HG03064 (cell line): ENCODE measurements around the gene RHBDD1.

Experiments used
- ATAC-seq: cut with Tn5 transposase; IDR thresholded peaks from one replicate; pipeline ENCODE4 v1.9.1; 2021; ENCODE audit warnings: low read depth; ENCODE audit not compliant: unreplicated experiment

Gene RHBDD1

DNA sequence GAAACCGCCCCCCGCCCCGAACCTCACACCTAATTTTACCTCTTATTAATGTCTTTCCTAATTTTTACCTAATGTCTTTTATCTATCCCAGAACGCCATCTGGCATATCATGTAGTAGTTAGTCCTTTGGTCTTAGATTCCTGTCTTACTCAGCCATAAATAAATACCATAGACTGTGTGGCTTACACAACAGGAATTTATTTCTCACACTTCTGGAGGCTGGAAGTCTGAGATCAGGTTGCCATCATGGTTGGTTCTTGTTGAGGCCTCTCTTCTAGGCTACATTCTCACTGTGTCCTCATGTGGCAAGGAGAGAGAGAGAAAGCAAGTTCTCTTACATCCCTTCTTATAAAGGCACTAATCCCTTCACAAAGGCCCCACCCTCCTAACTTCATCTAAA is 46.8 kb downstream of the RHBDD1 start:
- no peak for ATAC-seq

DNA sequence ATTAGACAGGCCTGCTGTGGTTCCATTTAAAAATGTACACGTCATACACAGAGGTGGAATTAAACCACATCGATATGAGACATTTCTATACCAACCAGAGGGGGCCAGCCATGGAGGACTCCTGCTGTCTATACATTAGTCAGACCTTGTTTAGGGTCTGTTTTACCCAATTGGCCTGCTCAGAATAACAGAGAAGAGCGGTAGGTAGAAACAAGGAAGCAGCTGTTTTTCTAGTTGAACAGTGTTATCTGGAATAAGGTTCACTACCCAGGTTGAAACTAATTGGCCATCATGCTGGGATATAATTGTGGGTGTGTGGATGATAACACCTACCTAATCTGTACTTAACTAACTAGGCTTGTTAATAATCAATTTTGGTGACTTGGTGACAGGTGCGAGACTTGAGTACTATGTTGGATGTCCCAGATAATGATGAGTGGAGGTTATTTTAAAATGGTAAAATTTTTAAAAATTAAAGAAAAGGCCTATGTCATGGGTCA is 47.5 kb downstream of the RHBDD1 start:
- no peak for ATAC-seq

- no peak for ATAC-seq
Measured at GRCh38 chr2:226884166-226884565, 48.3 kb downstream of the RHBDD1 start.

GRCh38 chr2:226885769-226886435 is 50.0 kb downstream of the RHBDD1 start:
- no peak for ATAC-seq

DNA sequence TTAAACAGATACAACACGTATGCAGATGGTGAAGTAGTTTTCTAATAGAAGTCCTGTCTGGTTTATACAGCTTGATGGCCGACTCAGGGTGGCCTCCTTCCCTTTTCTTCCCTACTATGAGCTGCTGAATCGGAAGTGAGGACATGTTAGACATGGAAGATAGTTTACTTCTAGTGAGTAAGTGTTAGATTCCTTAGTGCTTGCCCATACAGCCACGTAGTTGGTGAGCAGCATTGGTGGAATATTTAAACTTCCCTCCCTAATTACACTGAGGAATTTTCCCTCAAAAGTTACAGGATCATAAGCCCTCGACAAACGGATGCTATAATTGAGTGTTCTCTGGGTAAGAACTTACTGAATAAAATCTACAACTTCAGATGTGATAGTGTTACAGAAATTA is 52.1 kb downstream of the RHBDD1 start:
- ATAC-seq: no peak

DNA sequence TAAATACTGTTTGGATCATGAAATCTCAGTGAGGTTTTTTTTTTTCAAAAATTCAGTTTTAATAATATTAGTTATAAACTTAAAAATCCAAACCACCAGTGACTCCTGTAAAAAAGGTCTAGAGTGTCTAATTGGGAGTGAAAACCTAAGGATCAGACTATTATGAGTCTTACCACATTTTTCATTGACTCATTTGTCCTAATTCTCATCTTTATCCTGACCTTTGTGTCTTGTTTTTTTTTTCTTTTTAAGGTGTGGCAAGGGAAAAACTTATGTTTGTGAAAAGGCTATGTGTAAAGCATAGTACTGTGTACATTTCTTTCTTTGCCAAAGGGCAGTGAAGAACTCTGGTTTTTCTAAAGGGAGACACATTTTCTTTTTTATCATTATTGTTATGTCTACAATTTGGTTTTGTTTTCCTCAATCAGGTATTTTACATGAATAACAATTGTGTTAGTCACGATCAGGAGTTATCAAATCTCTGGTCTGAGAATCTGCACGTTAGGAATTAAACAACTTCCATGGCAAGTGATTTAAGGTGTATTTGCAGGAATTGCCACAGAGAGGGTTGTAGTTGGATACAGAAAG is 52.6 kb downstream of the RHBDD1 start:
- ATAC-seq: no peak

GRCh38 chr2:226888971-226889370 is 53.1 kb downstream of the RHBDD1 start:
- no peak for ATAC-seq

GRCh38 chr2:226890286-226890685 is 54.4 kb downstream of the RHBDD1 start:
- ATAC-seq: no peak

DNA sequence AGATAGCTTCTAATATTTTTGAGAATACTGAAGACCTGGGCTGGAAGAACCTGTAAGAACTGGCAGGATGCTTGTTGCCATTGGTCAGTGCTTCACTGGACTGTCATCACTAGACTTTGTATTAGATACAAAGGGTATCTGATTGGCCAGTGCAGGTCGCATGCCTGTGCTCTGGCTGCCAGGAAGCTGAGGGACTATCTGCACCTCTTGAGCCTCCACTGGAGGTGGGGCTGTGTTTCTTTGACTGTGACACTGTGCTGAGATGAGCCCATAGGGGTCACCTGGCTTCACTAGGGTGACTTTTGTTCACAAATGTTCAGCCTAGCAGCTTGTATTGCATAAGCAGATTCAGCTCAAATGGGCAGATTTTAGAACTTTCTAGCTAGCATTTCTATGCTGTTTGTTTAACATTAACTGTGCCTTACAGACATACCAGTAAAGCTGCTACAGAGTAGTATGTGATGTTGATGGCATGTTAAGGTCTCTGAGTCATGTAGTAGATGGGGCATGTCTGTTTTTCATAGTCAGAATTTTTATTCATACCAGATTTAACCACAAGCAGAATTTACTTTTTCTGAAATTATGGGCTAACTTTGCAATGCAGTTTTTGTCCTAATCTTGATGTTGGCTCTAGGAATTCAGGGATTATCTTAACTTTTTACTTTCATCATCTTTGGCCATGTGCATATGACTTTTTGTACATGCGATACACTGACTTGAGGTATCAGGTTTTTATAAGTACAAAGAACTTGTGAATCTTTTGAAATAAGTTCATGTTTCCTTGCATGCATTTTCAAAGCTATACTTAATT is 56.1 kb downstream of the RHBDD1 start:
- ATAC-seq: no peak

- ATAC-seq: no peak
Measured at GRCh38 chr2:226892729-226893128, 56.9 kb downstream of the RHBDD1 start.

DNA sequence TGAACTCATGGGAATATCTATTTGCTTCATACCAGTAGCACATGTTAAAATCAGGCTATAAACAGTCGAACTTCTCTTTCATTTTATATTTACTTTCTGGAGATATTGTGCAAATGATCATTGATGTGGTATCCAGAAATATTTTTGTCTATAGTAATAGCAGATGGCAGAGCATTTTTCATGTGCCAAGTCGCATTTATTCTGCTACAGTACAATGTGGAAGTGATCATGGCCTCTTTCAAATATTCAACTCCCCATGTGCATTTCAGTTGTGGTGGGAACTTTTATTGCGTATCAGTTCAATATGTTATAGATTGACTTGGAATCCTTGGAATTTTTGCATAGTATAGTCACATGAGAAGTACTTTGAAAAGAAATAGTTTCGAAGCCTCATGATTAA is 57.4 kb downstream of the RHBDD1 start:
- ATAC-seq: no peak

- no peak for ATAC-seq
Measured at GRCh38 chr2:226894752-226895151, 58.9 kb downstream of the RHBDD1 start.

GRCh38 chr2:226895579-226895978 is 59.7 kb downstream of the RHBDD1 start:
- no peak for ATAC-seq

DNA sequence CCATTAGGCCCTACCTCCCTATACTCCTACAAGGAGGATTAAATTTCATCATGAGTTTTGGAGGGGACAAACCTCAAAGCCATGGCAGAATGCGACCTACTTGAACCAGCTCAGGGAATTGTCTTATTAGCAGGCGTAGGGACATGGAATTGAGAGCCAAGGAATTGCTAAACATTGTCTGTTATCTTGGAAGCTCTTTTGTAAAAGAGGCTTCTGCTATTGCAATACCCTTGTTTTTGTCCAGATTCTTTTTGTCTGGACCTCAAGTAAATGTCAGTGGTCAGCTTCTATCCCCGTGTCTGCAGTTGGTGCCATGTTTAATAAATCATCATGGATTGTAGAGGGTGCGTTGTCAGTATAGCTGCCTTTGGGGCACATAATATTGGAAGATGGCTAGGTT is 62.3 kb downstream of the RHBDD1 start:
- no peak for ATAC-seq

DNA sequence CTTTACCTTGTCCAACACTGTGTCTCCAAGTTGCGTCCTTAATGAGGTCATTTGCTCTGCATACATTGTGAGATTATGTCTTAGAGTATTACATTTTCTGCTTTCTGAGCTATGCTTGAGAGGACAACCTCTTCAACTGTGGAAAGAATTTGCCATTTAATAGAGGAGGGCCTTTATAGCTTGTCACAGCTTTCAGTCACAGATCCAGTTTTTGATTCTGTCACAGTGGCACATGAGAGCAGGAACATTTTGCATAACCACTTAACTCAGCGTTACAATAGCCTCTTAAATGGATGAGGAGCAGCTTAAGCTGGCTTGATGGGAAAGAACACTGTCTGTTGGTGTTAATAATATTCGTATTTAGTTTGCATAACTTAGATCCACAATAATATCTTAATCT is 63.0 kb downstream of the RHBDD1 start:
- no peak for ATAC-seq

DNA sequence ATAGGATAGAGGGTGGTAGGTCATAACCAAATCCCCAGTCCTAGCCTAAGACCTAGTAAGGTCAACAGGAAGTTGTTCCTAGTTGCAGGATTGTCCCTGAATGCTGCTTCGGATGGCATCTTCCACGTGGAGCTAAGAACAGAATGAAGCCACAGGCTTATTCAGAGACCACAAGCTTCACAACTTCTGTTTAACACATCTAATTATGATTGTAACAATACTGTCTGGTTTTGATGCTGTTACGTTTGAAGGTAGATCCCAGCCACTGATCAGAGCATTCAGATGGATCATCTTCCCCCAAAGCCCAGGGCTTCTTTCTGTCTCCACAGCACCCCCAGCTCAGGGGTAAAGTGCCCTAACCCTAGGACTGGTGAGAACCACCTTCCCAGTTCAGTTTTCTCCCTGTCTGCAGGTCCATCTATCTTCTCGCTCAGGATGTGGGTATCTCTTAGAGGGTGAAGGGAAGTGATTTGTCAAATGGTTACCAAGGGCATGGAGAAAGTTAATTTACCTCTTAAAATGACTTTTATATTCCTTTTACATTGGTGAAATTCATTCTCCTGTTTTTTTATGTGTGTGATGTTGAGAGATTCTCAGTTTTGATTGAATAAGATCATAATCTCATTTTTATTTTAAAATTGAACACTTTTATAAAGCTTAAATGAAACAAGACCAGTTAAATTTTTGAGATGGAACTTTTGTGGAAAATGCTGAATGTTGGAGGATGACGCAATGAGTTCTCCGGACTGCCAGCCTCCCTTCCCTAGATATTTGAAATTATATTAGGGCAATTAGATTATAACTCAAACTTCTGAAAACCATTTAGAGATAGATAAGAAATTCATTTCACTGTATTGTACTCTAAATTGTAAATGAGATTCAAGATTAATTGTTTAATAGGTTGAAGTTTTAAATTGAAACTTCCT is 66.5 kb downstream of the RHBDD1 start:
- ATAC-seq: no peak

GRCh38 chr2:226903179-226903578 is 67.3 kb downstream of the RHBDD1 start:
- ATAC-seq: no peak

- peak; percentile 40 for ATAC-seq
Measured at GRCh38 chr2:226904592-226904991, 68.7 kb downstream of the RHBDD1 start.

DNA sequence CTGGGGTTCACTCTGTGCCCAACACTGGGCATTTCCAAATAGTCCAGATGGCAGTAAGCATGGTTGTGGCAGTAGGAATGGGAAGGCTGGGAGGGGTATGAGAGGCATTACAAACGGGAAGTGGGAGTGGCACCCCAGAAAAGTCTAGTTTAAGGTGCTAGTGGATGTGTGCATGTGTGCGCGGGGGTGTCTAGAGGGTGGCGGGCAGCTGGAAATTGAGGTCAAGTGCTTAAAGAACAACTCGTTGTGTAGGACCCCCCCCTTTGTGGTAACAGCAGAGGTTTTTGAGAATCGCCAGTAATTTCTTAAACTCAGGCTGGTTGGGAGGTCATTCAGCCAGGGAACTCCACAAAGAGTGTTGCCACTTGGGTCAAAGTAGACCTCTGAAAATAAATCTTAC is 69.9 kb downstream of the RHBDD1 start:
- ATAC-seq: peak; percentile 25

- peak; percentile 82 for ATAC-seq
Measured at GRCh38 chr2:226906163-226906693, 70.4 kb downstream of the RHBDD1 start.
